Activated naive CD4-positive, alpha-beta T cell (primary cell): ENCODE results near the gene GALNT14.
"Not testable (repeated sequence)": the region's sequence is repeated elsewhere in the genome, so short reads cannot be mapped to it uniquely, and the experiment has no call there.

ENCODE experiments used
- DNase-seq, 4 experiments: peaks; one replicate each; lab custom pipeline; 2025; lab: John Stamatoyannopoulos, UW

The GALNT14 gene

GRCh38 chr2:30947686-30948085 is 190.6 kb downstream of the GALNT14 start:
- DNase-seq, result no peak

- no peak for DNase-seq
Observed at GRCh38 chr2:30942419-30942818, 195.8 kb downstream of the GALNT14 start.

GRCh38 chr2:30940839-30941238 is 197.4 kb downstream of the GALNT14 start:
- no peak for DNase-seq

GRCh38 chr2:30939364-30939763 is 198.9 kb downstream of the GALNT14 start:
- no peak for DNase-seq

GRCh38 chr2:30938196-30938595 is 200.0 kb downstream of the GALNT14 start:
- DNase-seq, result no peak

- no peak for DNase-seq
Observed at GRCh38 chr2:30936977-30937376, 201.3 kb downstream of the GALNT14 start.

- DNase-seq, result no peak
Observed at GRCh38 chr2:30935795-30936194, 202.4 kb downstream of the GALNT14 start.

GRCh38 chr2:30934066-30934465 is 204.2 kb downstream of the GALNT14 start:
- no peak for DNase-seq

- DNase-seq, result no peak
Observed at GRCh38 chr2:30933496-30933895, 204.7 kb downstream of the GALNT14 start.

- DNase-seq, result no peak
Observed at GRCh38 chr2:30932870-30933269, 205.4 kb downstream of the GALNT14 start.

GRCh38 chr2:30931841-30932407 is 206.3 kb downstream of the GALNT14 start:
- no peak for DNase-seq

GRCh38 chr2:30930716-30931115 is 207.5 kb downstream of the GALNT14 start:
- no peak for DNase-seq

GRCh38 chr2:30927465-30928075 is 210.7 kb downstream of the GALNT14 start:
- no peak for DNase-seq

GRCh38 chr2:30926606-30927005 is 211.6 kb downstream of the GALNT14 start:
- no peak for DNase-seq

GRCh38 chr2:30923623-30924022 is 214.6 kb downstream of the GALNT14 start:
- DNase-seq, result no peak

- DNase-seq, result no peak
Observed at GRCh38 chr2:30920511-30920910, 217.7 kb downstream of the GALNT14 start.

- DNase-seq, result no peak
Observed at GRCh38 chr2:30915486-30915885, 222.8 kb downstream of the GALNT14 start.

- DNase-seq, result no peak
Observed at GRCh38 chr2:30914456-30914855, 223.8 kb downstream of the GALNT14 start.

GRCh38 chr2:30912056-30912455 is 226.2 kb downstream of the GALNT14 start:
- DNase-seq, result no peak

- DNase-seq, result no peak
Observed at GRCh38 chr2:30911327-30911726, 226.9 kb downstream of the GALNT14 start.

GRCh38 chr2:30910686-30911085 is 227.6 kb downstream of the GALNT14 start:
- no peak for DNase-seq

GRCh38 chr2:30904437-30904836 is 233.8 kb downstream of the GALNT14 start:
- not testable (repeated sequence) for DNase-seq

- DNase-seq, result no peak
Observed at GRCh38 chr2:30903326-30903725, 234.9 kb downstream of the GALNT14 start.

- DNase-seq, result no peak
Observed at GRCh38 chr2:30900381-30900780, 237.9 kb downstream of the GALNT14 start.
